ENCODE measurements around the gene PTGER2.

PTGER2 gene

GRCh38 chr14:52327374-52328226, 13.5 kb downstream of the PTGER2 start:
- H3K36me3 ChIP-seq (ENCODE audit: control insufficient read depth, low read depth, low read length): no peaks in the 10 kb centered on the region
- H3K9ac ChIP-seq (ENCODE audit: low read length): no peak overlapping the region
- H3K4me1 ChIP-seq (ENCODE audit: control insufficient read depth, low read depth, low read length): no peaks in the 10 kb centered on the region
- H3K9me3 ChIP-seq (ENCODE audit: control insufficient read depth, low read depth, low read length): no peaks in the 10 kb centered on the region
- no peak overlapping the region for H3K27ac ChIP-seq (ENCODE audit: low read length)
- H3K4me3 ChIP-seq (ENCODE audit: low read length): no peak overlapping the region
- H3K27me3 ChIP-seq (ENCODE audit: control insufficient read depth, insufficient read depth, low read length): no peaks in the 10 kb centered on the region

GRCh38 chr14:52328276-52328675, 14.2 kb downstream of the PTGER2 start:
- H3K27ac ChIP-seq (ENCODE audit: low read length): no peak overlapping the region
- H3K36me3 ChIP-seq (ENCODE audit: control insufficient read depth, low read depth, low read length): no peaks in the 10 kb centered on the region
- no peaks in the 10 kb centered on the region for H3K9me3 ChIP-seq (ENCODE audit: control insufficient read depth, low read depth, low read length)
- no peaks in the 10 kb centered on the region for H3K27me3 ChIP-seq (ENCODE audit: control insufficient read depth, insufficient read depth, low read length)
- no peak overlapping the region for H3K9ac ChIP-seq (ENCODE audit: low read length)
- H3K4me3 ChIP-seq (ENCODE audit: low read length): no peak overlapping the region
- H3K4me1 ChIP-seq (ENCODE audit: control insufficient read depth, low read depth, low read length): no peaks in the 10 kb centered on the region

DNA sequence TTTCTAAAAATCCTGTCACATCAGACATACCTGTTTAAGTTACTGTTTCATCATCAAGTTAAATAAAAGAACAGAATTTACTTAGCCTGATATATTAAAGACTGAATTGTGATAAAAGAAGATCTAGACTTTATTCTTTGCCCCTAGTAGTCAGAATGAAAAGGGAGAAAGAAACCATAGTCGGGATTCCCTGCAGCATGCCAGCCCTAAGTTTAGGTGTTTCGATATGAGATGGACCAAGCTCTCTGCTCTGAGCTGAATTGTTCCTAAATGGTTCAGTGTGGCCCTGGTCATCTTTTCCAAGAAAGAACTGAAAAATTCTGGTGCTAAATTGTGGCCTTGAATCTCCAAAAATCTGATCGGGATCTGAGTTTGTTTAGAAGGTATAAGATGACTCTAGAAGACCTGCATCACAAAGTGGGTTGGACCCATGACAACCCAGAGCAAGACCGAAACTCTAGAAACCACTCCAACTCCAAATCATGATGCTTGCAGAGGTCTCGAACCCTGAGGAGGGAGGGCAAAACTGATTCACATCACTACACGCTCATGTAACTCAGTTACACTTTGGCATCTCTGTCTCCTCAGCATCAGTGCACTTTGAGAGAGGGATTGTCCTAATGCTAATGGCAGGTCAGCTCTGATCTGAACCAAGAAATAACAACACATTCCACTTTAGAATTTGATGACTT, 15.7 kb downstream of the PTGER2 start:
- Histone ChIP-seq H3K9ac (ENCODE audit: low read length) (no peak overlapping the region), H3K4me1 (ENCODE audit: control insufficient read depth, low read depth, low read length) (no peaks in the 10 kb centered on the region), H3K36me3 (ENCODE audit: control insufficient read depth, low read depth, low read length) (no peaks in the 10 kb centered on the region), H3K27ac (ENCODE audit: low read length) (no peak overlapping the region), H3K4me3 (ENCODE audit: low read length) (no peak overlapping the region), H3K27me3 (ENCODE audit: control insufficient read depth, insufficient read depth, low read length) (no peaks in the 10 kb centered on the region), H3K9me3 (ENCODE audit: control insufficient read depth, low read depth, low read length) (no peaks in the 10 kb centered on the region)

DNA sequence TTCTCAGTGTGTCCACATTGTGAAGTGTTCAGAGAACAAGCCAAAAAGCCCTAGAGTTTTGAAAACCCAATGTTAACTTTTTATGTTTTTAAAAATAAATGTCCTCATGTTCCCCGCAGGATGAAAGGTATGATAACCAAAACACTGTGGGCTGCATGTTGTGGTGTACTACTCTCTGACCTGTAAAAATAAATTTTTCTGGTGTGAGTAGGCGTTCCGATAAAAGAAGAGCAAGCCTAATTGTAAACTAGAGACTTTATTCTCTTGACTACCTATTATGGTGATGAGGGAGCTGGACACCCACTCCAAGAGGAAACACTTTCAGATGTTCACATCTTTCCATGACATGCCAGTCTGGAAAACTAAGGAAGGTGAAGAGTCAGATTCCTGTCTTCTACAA, 18.2 kb downstream of the PTGER2 start:
- H3K9ac ChIP-seq (ENCODE audit: low read length): no peak overlapping the region
- no peak overlapping the region for H3K4me3 ChIP-seq (ENCODE audit: low read length)
- H3K27ac ChIP-seq (ENCODE audit: low read length): no peak overlapping the region
- no peaks in the 10 kb centered on the region for H3K36me3 ChIP-seq (ENCODE audit: control insufficient read depth, low read depth, low read length)
- no peaks in the 10 kb centered on the region for H3K9me3 ChIP-seq (ENCODE audit: control insufficient read depth, low read depth, low read length)
- H3K4me1 ChIP-seq (ENCODE audit: control insufficient read depth, low read depth, low read length): no peaks in the 10 kb centered on the region
- H3K27me3 ChIP-seq (ENCODE audit: control insufficient read depth, insufficient read depth, low read length): no peaks in the 10 kb centered on the region

DNA sequence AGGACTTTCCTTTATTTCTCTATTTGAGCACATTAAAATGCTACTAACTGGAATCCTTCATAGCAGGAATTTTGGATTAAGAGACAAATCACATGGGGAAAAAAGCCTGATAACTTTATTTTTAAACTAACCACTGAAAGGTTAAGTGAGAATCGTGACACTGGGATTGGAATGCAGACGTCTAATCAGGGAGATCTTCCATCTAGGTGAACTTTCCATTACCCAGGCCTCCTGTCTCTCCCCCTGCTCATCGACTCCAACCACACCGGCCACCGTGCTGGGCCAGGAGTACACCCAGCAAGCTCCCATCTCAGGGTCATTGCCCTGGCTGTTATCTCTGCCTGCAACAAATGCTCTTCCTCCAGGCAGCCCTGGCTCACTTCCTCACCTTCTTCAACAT, 19.0 kb downstream of the PTGER2 start:
- H3K9ac ChIP-seq (ENCODE audit: low read length): no peak overlapping the region
- no peak overlapping the region for H3K4me3 ChIP-seq (ENCODE audit: low read length)
- H3K27me3 ChIP-seq (ENCODE audit: control insufficient read depth, insufficient read depth, low read length): no peaks in the 10 kb centered on the region
- H3K9me3 ChIP-seq (ENCODE audit: control insufficient read depth, low read depth, low read length): no peaks in the 10 kb centered on the region
- no peaks in the 10 kb centered on the region for H3K36me3 ChIP-seq (ENCODE audit: control insufficient read depth, low read depth, low read length)
- H3K27ac ChIP-seq (ENCODE audit: low read length): no peak overlapping the region
- H3K4me1 ChIP-seq (ENCODE audit: control insufficient read depth, low read depth, low read length): no peaks in the 10 kb centered on the region

GRCh38 chr14:52333823-52334657, 19.9 kb downstream of the PTGER2 start:
- H3K4me1 ChIP-seq (ENCODE audit: control insufficient read depth, low read depth, low read length): no peaks in the 10 kb centered on the region
- no peaks in the 10 kb centered on the region for H3K27me3 ChIP-seq (ENCODE audit: control insufficient read depth, insufficient read depth, low read length)
- H3K9me3 ChIP-seq (ENCODE audit: control insufficient read depth, low read depth, low read length): no peaks in the 10 kb centered on the region
- no peak overlapping the region for H3K27ac ChIP-seq (ENCODE audit: low read length)
- H3K9ac ChIP-seq (ENCODE audit: low read length): no peak overlapping the region
- H3K4me3 ChIP-seq (ENCODE audit: low read length): no peak overlapping the region
- no peaks in the 10 kb centered on the region for H3K36me3 ChIP-seq (ENCODE audit: control insufficient read depth, low read depth, low read length)

- no peak overlapping the region for H3K27ac ChIP-seq (ENCODE audit: low read length)
- no peaks in the 10 kb centered on the region for H3K9me3 ChIP-seq (ENCODE audit: control insufficient read depth, low read depth, low read length)
- H3K4me3 ChIP-seq (ENCODE audit: low read length): no peak overlapping the region
- H3K4me1 ChIP-seq (ENCODE audit: control insufficient read depth, low read depth, low read length): no peaks in the 10 kb centered on the region
- no peak overlapping the region for H3K9ac ChIP-seq (ENCODE audit: low read length)
- no peaks in the 10 kb centered on the region for H3K27me3 ChIP-seq (ENCODE audit: control insufficient read depth, insufficient read depth, low read length)
- H3K36me3 ChIP-seq (ENCODE audit: control insufficient read depth, low read depth, low read length): no peaks in the 10 kb centered on the region
These were observed 22.1 kb downstream of the PTGER2 start for GRCh38 chr14:52336241-52336640.

DNA sequence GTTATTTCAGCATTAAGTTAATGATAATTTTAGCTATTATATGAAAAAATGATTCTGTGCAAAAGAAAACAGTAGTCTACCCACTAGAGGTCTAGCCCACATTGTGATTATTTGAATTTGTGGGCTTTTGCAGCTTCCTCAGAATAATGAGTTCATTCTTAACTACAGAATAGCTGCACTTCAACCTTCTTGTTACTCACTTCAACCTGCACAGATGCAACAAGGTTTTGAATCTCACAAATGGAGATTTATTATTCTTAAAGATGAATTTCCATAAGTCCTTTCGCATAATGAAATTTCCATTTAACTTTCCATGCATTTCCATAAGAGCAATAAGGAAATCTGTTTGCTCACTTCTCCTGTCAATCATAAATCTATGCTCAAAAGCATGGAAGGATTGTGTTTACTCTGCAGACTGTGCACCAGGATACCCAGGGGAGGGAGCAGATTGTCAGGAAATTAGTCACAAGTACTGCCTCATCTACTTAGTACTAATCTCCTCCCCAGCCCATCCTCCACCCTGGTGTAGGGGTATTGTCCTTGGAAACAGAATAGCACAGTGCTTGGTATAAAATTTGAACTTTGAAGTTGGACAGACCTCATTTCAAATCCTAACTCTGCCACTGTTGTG, 24.1 kb downstream of the PTGER2 start:
- Histone ChIP-seq H3K9me3 (ENCODE audit: control insufficient read depth, low read depth, low read length) (no peaks in the 10 kb centered on the region), H3K27ac (ENCODE audit: low read length) (no peak overlapping the region), H3K27me3 (ENCODE audit: control insufficient read depth, insufficient read depth, low read length) (no peaks in the 10 kb centered on the region), H3K9ac (ENCODE audit: low read length) (no peak overlapping the region), H3K4me1 (ENCODE audit: control insufficient read depth, low read depth, low read length) (no peaks in the 10 kb centered on the region), H3K4me3 (ENCODE audit: low read length) (no peak overlapping the region), H3K36me3 (ENCODE audit: control insufficient read depth, low read depth, low read length) (no peaks in the 10 kb centered on the region)

- Histone ChIP-seq H3K4me3 (ENCODE audit: low read length) (no peak overlapping the region), H3K27ac (ENCODE audit: low read length) (no peak overlapping the region), H3K4me1 (ENCODE audit: control insufficient read depth, low read depth, low read length) (no peaks in the 10 kb centered on the region), H3K27me3 (ENCODE audit: control insufficient read depth, insufficient read depth, low read length) (no peaks in the 10 kb centered on the region), H3K9ac (ENCODE audit: low read length) (no peak overlapping the region), H3K36me3 (ENCODE audit: control insufficient read depth, low read depth, low read length) (no peaks in the 10 kb centered on the region), H3K9me3 (ENCODE audit: control insufficient read depth, low read depth, low read length) (no peaks in the 10 kb centered on the region)
These were observed 25.1 kb downstream of the PTGER2 start for GRCh38 chr14:52339262-52339661.

DNA sequence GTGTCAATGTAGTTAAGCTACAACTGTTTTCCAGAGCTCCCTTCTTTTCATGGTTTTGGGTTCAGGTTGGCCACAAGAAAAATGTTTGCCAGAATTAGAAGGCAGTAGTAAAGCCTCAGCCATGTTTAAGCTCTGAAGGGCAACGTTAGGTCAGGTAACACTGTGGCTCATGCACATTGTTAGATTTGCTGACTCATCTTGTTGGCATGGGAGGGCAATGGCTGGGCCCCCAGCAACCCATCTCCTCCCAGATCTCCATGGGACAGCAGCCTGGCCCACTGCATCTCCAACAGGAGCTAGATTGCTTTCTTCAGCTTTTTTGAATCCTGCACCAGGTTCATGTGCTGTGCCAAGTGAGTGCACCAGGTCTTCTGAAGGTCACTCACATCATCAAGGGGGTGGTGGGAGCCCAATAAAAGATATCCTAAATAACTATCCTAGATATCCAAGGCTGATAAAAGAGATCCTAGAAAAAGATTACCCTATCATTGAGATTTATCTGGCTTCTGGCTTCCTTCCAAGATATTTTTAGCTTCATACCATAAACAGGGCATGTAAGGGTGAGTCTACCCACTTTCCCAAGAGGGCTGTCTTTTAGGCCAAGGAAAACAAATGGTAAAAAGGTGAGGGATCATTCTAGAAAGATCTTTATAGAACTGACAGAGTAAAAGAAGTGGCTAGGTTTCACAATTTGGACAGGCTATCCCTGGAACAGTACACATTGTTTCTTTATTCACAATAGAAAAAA, 28.9 kb downstream of the PTGER2 start:
- Histone ChIP-seq H3K4me1 (ENCODE audit: control insufficient read depth, low read depth, low read length) (no peaks in the 10 kb centered on the region), H3K27me3 (ENCODE audit: control insufficient read depth, insufficient read depth, low read length) (no peaks in the 10 kb centered on the region), H3K4me3 (ENCODE audit: low read length) (no peak overlapping the region), H3K9ac (ENCODE audit: low read length) (no peak overlapping the region), H3K27ac (ENCODE audit: low read length) (no peak overlapping the region), H3K9me3 (ENCODE audit: control insufficient read depth, low read depth, low read length) (no peaks in the 10 kb centered on the region), H3K36me3 (ENCODE audit: control insufficient read depth, low read depth, low read length) (no peaks in the 10 kb centered on the region)

Data from iPS-18a (cell line).